Ishikawa (cell line): ENCODE results near the gene LRP8.

Experiments
- EP300 ChIP-seq: IDR thresholded peaks from 2 replicates; pipeline ENCODE4 v1.6.1; 2012; ENCODE audit warnings: borderline replicate concordance
- TAF1 ChIP-seq: IDR thresholded peaks from 2 replicates; pipeline ENCODE4 v1.6.1; 2012; ENCODE audit warnings: low read depth, mild to moderate bottlenecking
- TF ChIP-seq, protein P1 (sequence below): IDR thresholded peaks from 2 replicates; pipeline ENCODE4 v1.6.1; 2012; ENCODE audit warnings: low read depth, mild to moderate bottlenecking
- TF ChIP-seq, protein P2 (sequence below): IDR thresholded peaks from 2 replicates; pipeline ENCODE4 v1.6.1; 2012

DNA sequence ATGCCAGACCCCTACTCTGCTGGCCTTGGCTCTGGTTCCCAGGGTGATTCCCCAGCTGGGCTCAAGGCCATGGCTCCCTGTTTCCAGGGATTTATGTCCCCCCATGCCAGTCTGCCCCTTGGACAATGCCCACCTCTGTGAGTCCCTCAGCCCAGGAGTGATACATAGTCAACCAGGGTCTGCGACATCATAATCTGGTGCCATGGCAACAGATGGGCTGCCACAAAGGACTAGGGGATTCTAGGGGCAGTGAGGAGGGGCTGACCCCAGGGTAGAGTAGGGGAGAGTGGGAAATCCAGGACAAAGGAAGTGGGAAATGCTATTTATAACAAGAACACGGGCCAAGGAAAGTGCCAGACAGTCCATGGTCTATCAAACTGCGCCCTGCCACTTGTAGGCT is 33.8 kb downstream of the LRP8 start:
- TF ChIP-seq EP300 (no peak), TAF1 (no peak)
- TF ChIP-seq, protein P1, sequence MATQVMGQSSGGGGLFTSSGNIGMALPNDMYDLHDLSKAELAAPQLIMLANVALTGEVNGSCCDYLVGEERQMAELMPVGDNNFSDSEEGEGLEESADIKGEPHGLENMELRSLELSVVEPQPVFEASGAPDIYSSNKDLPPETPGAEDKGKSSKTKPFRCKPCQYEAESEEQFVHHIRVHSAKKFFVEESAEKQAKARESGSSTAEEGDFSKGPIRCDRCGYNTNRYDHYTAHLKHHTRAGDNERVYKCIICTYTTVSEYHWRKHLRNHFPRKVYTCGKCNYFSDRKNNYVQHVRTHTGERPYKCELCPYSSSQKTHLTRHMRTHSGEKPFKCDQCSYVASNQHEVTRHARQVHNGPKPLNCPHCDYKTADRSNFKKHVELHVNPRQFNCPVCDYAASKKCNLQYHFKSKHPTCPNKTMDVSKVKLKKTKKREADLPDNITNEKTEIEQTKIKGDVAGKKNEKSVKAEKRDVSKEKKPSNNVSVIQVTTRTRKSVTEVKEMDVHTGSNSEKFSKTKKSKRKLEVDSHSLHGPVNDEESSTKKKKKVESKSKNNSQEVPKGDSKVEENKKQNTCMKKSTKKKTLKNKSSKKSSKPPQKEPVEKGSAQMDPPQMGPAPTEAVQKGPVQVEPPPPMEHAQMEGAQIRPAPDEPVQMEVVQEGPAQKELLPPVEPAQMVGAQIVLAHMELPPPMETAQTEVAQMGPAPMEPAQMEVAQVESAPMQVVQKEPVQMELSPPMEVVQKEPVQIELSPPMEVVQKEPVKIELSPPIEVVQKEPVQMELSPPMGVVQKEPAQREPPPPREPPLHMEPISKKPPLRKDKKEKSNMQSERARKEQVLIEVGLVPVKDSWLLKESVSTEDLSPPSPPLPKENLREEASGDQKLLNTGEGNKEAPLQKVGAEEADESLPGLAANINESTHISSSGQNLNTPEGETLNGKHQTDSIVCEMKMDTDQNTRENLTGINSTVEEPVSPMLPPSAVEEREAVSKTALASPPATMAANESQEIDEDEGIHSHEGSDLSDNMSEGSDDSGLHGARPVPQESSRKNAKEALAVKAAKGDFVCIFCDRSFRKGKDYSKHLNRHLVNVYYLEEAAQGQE, result no peak
- TF ChIP-seq, protein P2, sequence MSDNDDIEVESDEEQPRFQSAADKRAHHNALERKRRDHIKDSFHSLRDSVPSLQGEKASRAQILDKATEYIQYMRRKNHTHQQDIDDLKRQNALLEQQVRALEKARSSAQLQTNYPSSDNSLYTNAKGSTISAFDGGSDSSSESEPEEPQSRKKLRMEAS, result no peak
